HG03565 (cell line): Measurements from ENCODE around the gene IER3IP1.
A peak's percentile ranks its signal among the peaks of the same experiment; 100 is the strongest.
"Not testable (repeated sequence)": the region's sequence is repeated elsewhere in the genome, so short reads cannot be mapped to it uniquely, and the experiment has no call there.

Source experiments
- ATAC-seq: cut with Tn5 transposase; IDR thresholded peaks from one replicate; pipeline ENCODE4 v1.9.1; 2021; ENCODE audit warnings: mild to moderate bottlenecking, moderate library complexity; ENCODE audit not compliant: unreplicated experiment

IER3IP1 gene

GRCh38 chr18:47160256-47160655, 15.9 kb downstream of the IER3IP1 start:
- ATAC-seq, result no peak

- not testable (repeated sequence) for ATAC-seq
These were observed 17.8 kb downstream of the IER3IP1 start for GRCh38 chr18:47158404-47158803.

- no peak for ATAC-seq
These were observed 24.7 kb downstream of the IER3IP1 start for GRCh38 chr18:47151439-47151838.

GRCh38 chr18:47150824-47151366, 25.3 kb downstream of the IER3IP1 start:
- ATAC-seq, result peak; percentile 4

- peak; percentile 73 for ATAC-seq
These were observed 25.9 kb downstream of the IER3IP1 start, which contains the start of gene HDHD2 for GRCh38 chr18:47150029-47150823. HDHD2 (minus strand) TSS chr18:47150500; CDS start chr18:47136439, 14,061 bp downstream.

GRCh38 chr18:47149457-47150028, 26.6 kb downstream of the IER3IP1 start:
- ATAC-seq, result no peak

GRCh38 chr18:47146206-47146605, 30.0 kb downstream of the IER3IP1 start:
- ATAC-seq, result no peak

- no peak for ATAC-seq
These were observed 32.2 kb downstream of the IER3IP1 start for GRCh38 chr18:47143899-47144485.

- ATAC-seq, result no peak
These were observed 33.0 kb downstream of the IER3IP1 start for GRCh38 chr18:47143153-47143552.

GRCh38 chr18:47141289-47141688, 34.9 kb downstream of the IER3IP1 start:
- ATAC-seq, result no peak

- no peak for ATAC-seq
These were observed 55.0 kb downstream of the IER3IP1 start for GRCh38 chr18:47121146-47121545.

GRCh38 chr18:47120428-47120827, 55.7 kb downstream of the IER3IP1 start:
- ATAC-seq, result peak; percentile 97

GRCh38 chr18:47118981-47119380, 57.2 kb downstream of the IER3IP1 start:
- no peak for ATAC-seq

- no peak for ATAC-seq
These were observed 61.0 kb downstream of the IER3IP1 start for GRCh38 chr18:47115205-47115604.

GRCh38 chr18:47113796-47114540, 62.2 kb downstream of the IER3IP1 start:
- no peak for ATAC-seq

- no peak for ATAC-seq
These were observed 65.5 kb downstream of the IER3IP1 start for GRCh38 chr18:47110492-47111274.

GRCh38 chr18:47109720-47110119, 66.4 kb downstream of the IER3IP1 start:
- no peak for ATAC-seq

- ATAC-seq, result no peak
These were observed 67.2 kb downstream of the IER3IP1 start for GRCh38 chr18:47108998-47109405.

- ATAC-seq, result no peak
These were observed 67.8 kb downstream of the IER3IP1 start for GRCh38 chr18:47108373-47108772.
